Glutamatergic neuron (in vitro differentiated cells): Measurements from ENCODE around the gene MYO5A. TPM values are rescaled to one million over a fixed set of nuclear protein-coding genes. Genes with fewer than 3 reads are reported as not detected.

Experiments
- DNase-seq: peaks from one replicate; pipeline ENCODE4 v3.0.0; 2022
- H3K27ac Mint-ChIP-seq: one replicate; pipeline ENCODE4 v1.8.0; 2020; ENCODE audit warnings: mild to moderate bottlenecking, mixed read lengths, inconsistent platforms; ENCODE audit not compliant: unreplicated experiment
- H3K27me3 Mint-ChIP-seq: one replicate; pipeline ENCODE4 v1.8.0; 2020; ENCODE audit warnings: mild to moderate bottlenecking, moderate library complexity, mixed read lengths, inconsistent platforms; ENCODE audit not compliant: unreplicated experiment
- H3K36me3 Mint-ChIP-seq: one replicate; pipeline ENCODE4 v1.8.0; 2020; ENCODE audit warnings: mild to moderate bottlenecking, mixed read lengths, inconsistent platforms; ENCODE audit not compliant: unreplicated experiment
- H3K4me1 Mint-ChIP-seq: one replicate; pipeline ENCODE4 v1.8.0; 2020; ENCODE audit warnings: mild to moderate bottlenecking, low read depth, mixed read lengths, inconsistent platforms; ENCODE audit not compliant: unreplicated experiment
- H3K4me3 Mint-ChIP-seq: one replicate; pipeline ENCODE4 v1.8.0; 2020; ENCODE audit warnings: mild to moderate bottlenecking, mixed read lengths, inconsistent platforms; ENCODE audit not compliant: unreplicated experiment
- H3K9me3 Mint-ChIP-seq: one replicate; pipeline ENCODE4 v1.8.0; 2020; ENCODE audit warnings: mild to moderate bottlenecking, moderate library complexity, mixed read lengths, inconsistent platforms; ENCODE audit not compliant: unreplicated experiment
- total RNA-seq: library from RNA; stranded (reverse); fragmentation: NEBNext Ultra II Directional; extraction: Animal tissue kit (Norgen Biotek cat#: 25700); gene quantifications from one replicate; pipeline ENCODE4 v1.2.1, GENCODE V29; 2021; ENCODE audit not compliant: unreplicated experiment
- TF ChIP-seq, protein P1 (sequence below): fragments of 200-600 bp; sonication (generic); IDR thresholded peaks from one replicate; pipeline ENCODE4 v1.5.0; 2021; ENCODE audit not compliant: partially characterized antibody, unreplicated experiment

MYO5A gene
- total RNA-seq, 1 donor from 2014 or later: 61.0 TPM

DNA sequence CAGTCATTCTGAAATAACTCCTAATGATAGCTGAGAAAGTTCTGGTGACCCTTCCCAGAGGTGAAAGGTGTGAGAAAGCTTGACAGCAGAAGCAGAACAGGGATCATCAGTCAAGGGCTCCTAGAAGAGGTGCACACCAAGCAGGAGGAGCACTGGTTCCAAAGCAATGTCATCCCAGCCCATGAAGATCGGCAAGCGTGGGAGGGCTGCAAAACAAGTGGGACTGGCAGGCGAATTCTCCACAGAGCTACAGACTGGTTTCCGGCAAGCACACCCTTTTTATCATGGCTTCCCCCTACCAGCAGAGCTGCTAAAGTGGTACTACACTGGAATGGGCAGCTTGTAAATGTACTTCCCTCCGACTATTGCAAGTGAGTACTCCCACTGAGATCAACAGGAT lies 170.7 kb downstream of the MYO5A start:
- H3K27ac Mint-ChIP-seq: no peak overlapping the region
- H3K4me1 Mint-ChIP-seq: peaks cover 7% of the 10 kb centered on the region
- no peaks in the 10 kb centered on the region for H3K27me3 Mint-ChIP-seq
- TF ChIP-seq, protein P1, sequence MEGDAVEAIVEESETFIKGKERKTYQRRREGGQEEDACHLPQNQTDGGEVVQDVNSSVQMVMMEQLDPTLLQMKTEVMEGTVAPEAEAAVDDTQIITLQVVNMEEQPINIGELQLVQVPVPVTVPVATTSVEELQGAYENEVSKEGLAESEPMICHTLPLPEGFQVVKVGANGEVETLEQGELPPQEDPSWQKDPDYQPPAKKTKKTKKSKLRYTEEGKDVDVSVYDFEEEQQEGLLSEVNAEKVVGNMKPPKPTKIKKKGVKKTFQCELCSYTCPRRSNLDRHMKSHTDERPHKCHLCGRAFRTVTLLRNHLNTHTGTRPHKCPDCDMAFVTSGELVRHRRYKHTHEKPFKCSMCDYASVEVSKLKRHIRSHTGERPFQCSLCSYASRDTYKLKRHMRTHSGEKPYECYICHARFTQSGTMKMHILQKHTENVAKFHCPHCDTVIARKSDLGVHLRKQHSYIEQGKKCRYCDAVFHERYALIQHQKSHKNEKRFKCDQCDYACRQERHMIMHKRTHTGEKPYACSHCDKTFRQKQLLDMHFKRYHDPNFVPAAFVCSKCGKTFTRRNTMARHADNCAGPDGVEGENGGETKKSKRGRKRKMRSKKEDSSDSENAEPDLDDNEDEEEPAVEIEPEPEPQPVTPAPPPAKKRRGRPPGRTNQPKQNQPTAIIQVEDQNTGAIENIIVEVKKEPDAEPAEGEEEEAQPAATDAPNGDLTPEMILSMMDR: no peak
- DNase-seq: no peak
- H3K4me3 Mint-ChIP-seq: no peak overlapping the region
- no peaks in the 10 kb centered on the region for H3K9me3 Mint-ChIP-seq
- peaks cover 4% of the 10 kb centered on the region for H3K36me3 Mint-ChIP-seq

DNA sequence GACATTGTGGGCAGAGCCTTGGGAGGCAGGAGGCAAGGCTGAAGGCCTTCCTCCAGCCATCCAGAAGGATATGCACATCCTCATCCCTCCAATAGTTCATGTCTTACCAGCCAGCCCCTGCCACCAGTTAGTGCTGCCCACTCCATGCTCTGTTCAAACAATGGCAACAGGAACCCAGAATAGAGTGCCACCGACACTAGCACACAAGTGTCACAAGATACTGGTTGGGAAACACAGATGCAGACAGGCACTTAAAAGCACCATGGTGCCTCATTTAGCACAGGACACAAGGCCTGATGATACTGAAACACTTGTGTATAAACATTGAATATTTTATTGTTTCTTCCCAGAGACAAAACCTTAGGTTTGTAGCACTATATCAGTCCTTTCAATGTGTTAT lies 176.6 kb downstream of the MYO5A start:
- no peak for DNase-seq
- H3K36me3 Mint-ChIP-seq: no peaks in the 10 kb centered on the region
- no peak overlapping the region for H3K4me3 Mint-ChIP-seq
- no peaks in the 10 kb centered on the region for H3K27me3 Mint-ChIP-seq
- H3K4me1 Mint-ChIP-seq: no peaks in the 10 kb centered on the region
- no peaks in the 10 kb centered on the region for H3K9me3 Mint-ChIP-seq
- TF ChIP-seq, protein P1: no peak
- H3K27ac Mint-ChIP-seq: no peak overlapping the region

DNA sequence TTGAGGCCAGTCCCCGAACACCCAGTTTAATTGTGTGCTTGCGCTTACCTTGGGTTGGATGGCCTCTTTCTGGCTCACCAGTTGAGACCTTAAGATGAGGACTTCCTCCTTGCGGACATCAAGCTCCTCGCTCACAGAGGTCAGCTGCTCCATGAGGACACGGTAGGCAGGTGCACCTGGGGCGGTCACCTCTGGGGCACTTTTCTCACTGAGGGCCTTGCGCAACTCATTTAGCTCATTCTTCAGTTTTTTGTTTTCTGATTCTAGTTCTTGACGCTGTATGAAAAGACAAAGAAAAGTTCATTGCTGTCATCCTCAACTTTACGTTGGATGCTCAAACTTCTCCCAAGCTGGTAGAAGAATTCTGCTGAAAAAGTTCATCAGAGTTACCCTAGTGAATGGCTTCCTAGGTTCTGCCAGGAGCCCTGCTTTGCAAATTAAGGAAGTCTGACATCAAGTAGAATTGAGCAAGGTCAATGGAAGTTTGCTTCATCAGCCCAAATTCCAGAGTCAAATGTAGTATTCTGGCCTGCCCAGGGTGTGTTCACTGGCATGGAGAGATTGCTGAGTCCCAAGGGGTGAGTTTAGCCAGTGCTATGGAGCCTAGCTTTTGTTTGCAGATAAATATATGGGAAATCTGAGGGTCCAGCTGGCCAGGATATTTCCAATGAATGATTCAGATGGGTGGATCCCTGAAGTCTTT lies 177.3 kb downstream of the MYO5A start:
- H3K27ac Mint-ChIP-seq: no peak overlapping the region
- no peaks in the 10 kb centered on the region for H3K4me1 Mint-ChIP-seq
- no peak overlapping the region for H3K4me3 Mint-ChIP-seq
- H3K36me3 Mint-ChIP-seq: no peaks in the 10 kb centered on the region
- no peaks in the 10 kb centered on the region for H3K27me3 Mint-ChIP-seq
- no peak for DNase-seq
- no peaks in the 10 kb centered on the region for H3K9me3 Mint-ChIP-seq
- TF ChIP-seq, protein P1: no peak

GRCh38 chr15:52350423-52350822 lies 178.3 kb downstream of the MYO5A start:
- DNase-seq: no peak
- H3K4me1 Mint-ChIP-seq: no peaks in the 10 kb centered on the region
- H3K27me3 Mint-ChIP-seq: no peaks in the 10 kb centered on the region
- no peak overlapping the region for H3K27ac Mint-ChIP-seq
- H3K9me3 Mint-ChIP-seq: no peaks in the 10 kb centered on the region
- H3K36me3 Mint-ChIP-seq: no peaks in the 10 kb centered on the region
- TF ChIP-seq, protein P1: no peak
- H3K4me3 Mint-ChIP-seq: no peak overlapping the region

GRCh38 chr15:52349052-52349700 lies 179.5 kb downstream of the MYO5A start:
- no peak overlapping the region for H3K27ac Mint-ChIP-seq

More at GRCh38 chr15:52349052-52349700, 179.5 kb downstream of the MYO5A start:
- Mint-ChIP-seq H3K4me1 (no peaks in the 10 kb centered on the region), H3K9me3 (no peaks in the 10 kb centered on the region), H3K4me3 (no peak overlapping the region), H3K36me3 (no peaks in the 10 kb centered on the region), H3K27me3 (no peaks in the 10 kb centered on the region)
- TF ChIP-seq, protein P1: no peak
- DNase-seq: no peak
